Retinal pigment epithelial cell (primary cell): ENCODE data around the gene PRL.

ENCODE experiments used
- DNase-seq: peaks from one replicate; pipeline ENCODE4 v3.0.0-alpha.2; 2010; ENCODE audit warnings: low read depth
- H3K4me3 ChIP-seq: 2 replicates; pipeline ENCODE4 v1.5.1; 2011; ENCODE audit warnings: mild to moderate bottlenecking, low read length, control low read depth, moderate library complexity
- TF ChIP-seq, protein P1 (sequence below): conservative IDR thresholded peaks from 2 replicates; pipeline ENCODE4 v1.5.1; 2011; ENCODE audit warnings: low read depth, low read length, control low read depth, inconsistent platforms

The PRL gene

DNA sequence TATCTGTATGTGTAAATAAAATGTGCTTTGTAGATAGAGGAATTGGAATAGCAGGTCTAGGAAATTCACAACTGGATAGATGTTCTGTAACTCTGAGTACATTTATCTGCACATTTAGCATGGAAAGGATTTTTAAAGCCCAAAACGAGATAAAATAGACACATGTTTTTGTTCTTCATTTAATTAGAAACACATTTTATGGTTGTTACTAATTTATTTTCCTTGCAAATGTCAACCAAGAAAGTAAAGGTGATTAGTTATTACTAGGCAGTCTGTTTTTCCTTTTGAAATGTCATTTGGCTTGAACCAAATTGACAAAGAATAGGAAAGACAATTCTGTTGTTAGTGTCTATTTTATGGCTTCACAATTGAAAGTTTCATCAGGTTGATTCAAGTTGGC is 769 bp downstream of the PRL start:
- DNase-seq: no peak
- no peak overlapping the region for H3K4me3 ChIP-seq
- TF ChIP-seq, protein P1, sequence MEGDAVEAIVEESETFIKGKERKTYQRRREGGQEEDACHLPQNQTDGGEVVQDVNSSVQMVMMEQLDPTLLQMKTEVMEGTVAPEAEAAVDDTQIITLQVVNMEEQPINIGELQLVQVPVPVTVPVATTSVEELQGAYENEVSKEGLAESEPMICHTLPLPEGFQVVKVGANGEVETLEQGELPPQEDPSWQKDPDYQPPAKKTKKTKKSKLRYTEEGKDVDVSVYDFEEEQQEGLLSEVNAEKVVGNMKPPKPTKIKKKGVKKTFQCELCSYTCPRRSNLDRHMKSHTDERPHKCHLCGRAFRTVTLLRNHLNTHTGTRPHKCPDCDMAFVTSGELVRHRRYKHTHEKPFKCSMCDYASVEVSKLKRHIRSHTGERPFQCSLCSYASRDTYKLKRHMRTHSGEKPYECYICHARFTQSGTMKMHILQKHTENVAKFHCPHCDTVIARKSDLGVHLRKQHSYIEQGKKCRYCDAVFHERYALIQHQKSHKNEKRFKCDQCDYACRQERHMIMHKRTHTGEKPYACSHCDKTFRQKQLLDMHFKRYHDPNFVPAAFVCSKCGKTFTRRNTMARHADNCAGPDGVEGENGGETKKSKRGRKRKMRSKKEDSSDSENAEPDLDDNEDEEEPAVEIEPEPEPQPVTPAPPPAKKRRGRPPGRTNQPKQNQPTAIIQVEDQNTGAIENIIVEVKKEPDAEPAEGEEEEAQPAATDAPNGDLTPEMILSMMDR: no peak

DNA sequence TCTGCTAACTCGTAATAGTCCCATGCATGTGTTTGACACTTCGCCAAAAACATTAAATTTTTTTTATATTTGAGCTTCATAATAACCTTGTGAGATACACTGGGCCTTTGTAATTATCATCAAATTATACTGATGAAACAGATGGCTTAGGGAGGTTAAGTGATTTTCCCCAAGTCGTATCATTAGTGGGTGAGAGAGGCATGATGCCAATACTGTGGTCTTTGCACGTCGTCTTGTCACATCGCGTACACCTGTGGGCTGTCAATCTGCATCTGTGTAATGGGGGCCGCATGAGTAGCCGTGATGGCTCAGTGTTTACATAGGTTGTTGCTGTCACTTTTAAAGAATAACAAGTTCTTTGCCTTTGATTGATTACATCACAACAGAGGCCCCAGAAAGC is 1.7 kb downstream of the PRL start:
- no peak for DNase-seq
- TF ChIP-seq, protein P1: no peak
- H3K4me3 ChIP-seq: no peak overlapping the region

DNA sequence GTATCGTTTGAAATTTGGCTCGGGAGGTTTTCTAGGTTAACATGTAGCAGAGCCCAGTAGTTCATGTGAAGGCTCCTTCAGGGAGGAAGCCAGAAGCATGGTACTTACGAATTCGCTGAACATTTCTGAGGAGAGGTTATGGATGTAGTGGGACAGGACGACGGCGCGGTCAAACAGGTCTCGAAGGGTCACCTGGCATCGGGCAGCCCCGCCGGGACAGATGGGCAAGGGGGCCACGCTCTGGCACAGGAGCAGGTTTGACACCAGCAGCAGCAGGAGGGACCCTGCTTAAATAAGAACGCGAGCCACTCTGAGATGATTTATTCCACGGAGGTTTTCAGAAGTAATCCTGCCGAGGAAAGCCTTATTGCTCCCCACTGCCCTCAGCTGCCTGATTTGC is 2.5 kb downstream of the PRL start:
- TF ChIP-seq, protein P1: no peak
- no peak for DNase-seq
- H3K4me3 ChIP-seq: no peak overlapping the region

DNA sequence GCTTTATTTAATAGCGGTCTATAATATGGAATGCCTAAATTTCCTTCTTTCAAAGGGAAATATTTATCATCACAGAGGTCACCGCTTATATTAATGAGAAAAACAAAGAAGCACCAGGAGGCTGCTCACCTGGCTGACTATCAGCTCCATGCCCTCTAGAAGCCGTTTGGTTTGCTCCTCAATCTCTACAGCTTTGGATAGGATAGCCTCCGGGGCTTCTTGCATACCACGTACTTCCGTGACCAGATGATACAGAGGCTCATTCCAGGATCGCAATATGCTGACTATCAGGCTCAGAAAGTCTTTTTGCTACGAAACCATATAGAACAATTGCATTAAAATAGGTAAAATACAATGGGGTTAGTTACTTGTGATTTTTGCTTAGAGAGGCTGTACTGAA is 6.8 kb downstream of the PRL start:
- TF ChIP-seq, protein P1: no peak
- DNase-seq: no peak
- no peak overlapping the region for H3K4me3 ChIP-seq

DNA sequence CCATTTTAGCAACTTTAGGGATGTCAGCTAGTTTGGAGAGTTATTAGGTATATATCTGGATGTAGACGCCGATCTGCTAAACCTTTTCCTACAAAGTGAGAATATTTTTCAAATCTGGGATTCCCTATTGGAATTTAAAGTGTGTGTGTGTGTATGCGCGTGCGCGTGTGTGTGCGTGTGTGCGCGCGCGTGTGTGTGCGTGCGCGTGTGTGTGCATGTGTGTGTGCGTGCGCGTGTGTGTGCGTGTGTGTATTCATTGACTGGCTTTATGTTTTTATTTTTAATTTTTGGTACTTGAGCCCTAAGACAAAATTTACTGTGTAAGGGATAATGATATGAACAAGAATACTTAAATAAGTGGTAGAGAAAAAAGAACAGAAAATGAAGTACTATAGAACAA is 8.1 kb downstream of the PRL start:
- H3K4me3 ChIP-seq: no peak overlapping the region
- TF ChIP-seq, protein P1: no peak
- no peak for DNase-seq

DNA sequence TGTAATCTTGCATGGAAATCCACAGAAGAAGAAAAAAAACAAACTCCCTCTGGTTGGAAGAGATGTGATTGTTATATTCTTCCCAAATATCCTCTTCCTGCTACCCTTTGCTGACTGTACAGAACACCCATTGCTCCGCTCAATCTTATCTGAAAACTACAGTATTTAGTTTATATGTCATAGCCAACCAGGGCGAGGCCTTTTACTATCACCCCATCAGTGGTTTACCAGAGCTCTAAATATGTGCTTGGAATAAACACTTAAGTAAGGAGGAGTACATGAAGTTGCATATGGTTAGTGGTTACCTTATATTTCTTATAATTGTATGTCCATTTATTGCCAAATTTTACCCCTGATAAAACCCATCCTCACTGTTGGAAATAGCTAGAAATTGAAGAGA is 12.2 kb downstream of the PRL start:
- H3K4me3 ChIP-seq: no peak overlapping the region
- DNase-seq: no peak
- TF ChIP-seq, protein P1: no peak

DNA sequence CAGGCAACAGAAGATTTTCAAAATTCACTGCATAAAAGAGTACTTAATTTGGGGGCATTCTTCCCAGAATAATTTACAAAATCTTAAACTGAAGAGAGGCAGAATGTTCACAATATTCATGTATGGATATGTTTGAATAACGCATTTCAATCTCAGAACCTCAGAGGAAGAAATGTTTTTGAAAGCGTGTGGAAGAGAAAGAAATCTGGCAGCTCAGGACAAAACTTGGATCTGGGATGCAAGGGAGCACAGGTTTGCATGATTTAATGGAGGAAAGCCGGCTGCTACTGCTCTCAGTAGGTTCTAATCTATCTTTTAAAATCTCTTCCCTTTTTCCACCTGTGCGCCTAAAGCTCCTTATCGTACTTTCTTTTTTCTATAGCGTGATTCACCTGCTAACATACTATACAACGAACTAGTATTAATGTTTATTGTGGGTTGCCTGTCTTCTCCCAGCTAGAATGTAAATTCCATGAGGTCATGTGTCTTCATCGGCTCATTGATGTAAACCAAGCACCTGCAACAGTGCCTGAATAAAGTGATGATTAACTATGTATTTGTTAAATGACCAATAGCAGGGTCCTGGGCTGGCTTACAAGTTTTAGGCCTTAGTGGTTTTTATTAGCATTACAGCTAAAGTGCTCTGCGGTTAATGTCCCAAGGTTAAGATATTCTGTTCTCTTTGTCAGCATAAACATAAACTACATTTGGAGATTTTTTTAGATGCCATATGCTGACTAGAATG is 15.3 kb downstream of the PRL start:
- TF ChIP-seq, protein P1: no peak
- no peak overlapping the region for H3K4me3 ChIP-seq
- DNase-seq: no peak
